SH-SY5Y (cell line): ENCODE data around the gene MYRF.

Experiments used
- GATA2 ChIP-seq: IDR thresholded peaks from 2 replicates; pipeline ENCODE4 v1.6.1; 2011; ENCODE audit warnings: mild to moderate bottlenecking, low read depth, low read length
- GATA3 ChIP-seq: IDR thresholded peaks from 2 replicates; pipeline ENCODE4 v1.6.1; 2011; ENCODE audit warnings: low read depth, mild to moderate bottlenecking, low read length, moderate library complexity

GRCh38 chr11:61787928-61788491, 35.6 kb downstream of the MYRF start:
- TF ChIP-seq GATA3 = no peak
- TF ChIP-seq GATA2 = no peak
